Left forelimb (tissue), 1 donor: ENCODE measurements around the gene PTPRD.

ENCODE experiments used
- DNase-seq: peaks from one replicate; pipeline ENCODE4 v3.0.0-alpha.2; 2018; ENCODE audit warnings: low spot score

The PTPRD gene

GRCh38 chr9:8680157-8680556 lies 1932.6 kb downstream of the PTPRD start:
- DNase-seq = no peak

GRCh38 chr9:8679371-8679822 lies 1933.4 kb downstream of the PTPRD start:
- DNase-seq = no peak

GRCh38 chr9:8677741-8678140 lies 1935.1 kb downstream of the PTPRD start:
- DNase-seq = no peak

- no peak for DNase-seq
Measured at GRCh38 chr9:8674536-8674935, 1938.3 kb downstream of the PTPRD start.

- no peak for DNase-seq
Measured at GRCh38 chr9:8673830-8674229, 1939.0 kb downstream of the PTPRD start.

- DNase-seq = no peak
Measured at GRCh38 chr9:8670751-8671150, 1942.1 kb downstream of the PTPRD start.

- no peak for DNase-seq
Measured at GRCh38 chr9:8668751-8669150, 1944.1 kb downstream of the PTPRD start.

- DNase-seq = no peak
Measured at GRCh38 chr9:8668231-8668630, 1944.6 kb downstream of the PTPRD start.

- DNase-seq = no peak
Measured at GRCh38 chr9:8666060-8666459, 1946.7 kb downstream of the PTPRD start.

- peak; percentile 74 for DNase-seq
Measured at GRCh38 chr9:8660383-8660782, 1952.4 kb downstream of the PTPRD start.

GRCh38 chr9:8659108-8659507 lies 1953.7 kb downstream of the PTPRD start:
- no peak for DNase-seq

- no peak for DNase-seq
Measured at GRCh38 chr9:8655071-8655470, 1957.7 kb downstream of the PTPRD start.

- DNase-seq = no peak
Measured at GRCh38 chr9:8653855-8654254, 1958.9 kb downstream of the PTPRD start.

- no peak for DNase-seq
Measured at GRCh38 chr9:8653111-8653510, 1959.7 kb downstream of the PTPRD start.

- DNase-seq = no peak
Measured at GRCh38 chr9:8652255-8652654, 1960.5 kb downstream of the PTPRD start.

GRCh38 chr9:8651846-8652215 lies 1961.0 kb downstream of the PTPRD start:
- DNase-seq = no peak

- no peak for DNase-seq
Measured at GRCh38 chr9:8651070-8651845, 1961.5 kb downstream of the PTPRD start.

GRCh38 chr9:8649807-8650206 lies 1963.0 kb downstream of the PTPRD start:
- no peak for DNase-seq

- no peak for DNase-seq
Measured at GRCh38 chr9:8649160-8649559, 1963.6 kb downstream of the PTPRD start.

- DNase-seq = no peak
Measured at GRCh38 chr9:8648271-8648845, 1964.4 kb downstream of the PTPRD start.

GRCh38 chr9:8647824-8648223 lies 1965.0 kb downstream of the PTPRD start:
- no peak for DNase-seq

GRCh38 chr9:8644571-8644970 lies 1968.2 kb downstream of the PTPRD start:
- DNase-seq = no peak

- no peak for DNase-seq
Measured at GRCh38 chr9:8643896-8644295, 1968.9 kb downstream of the PTPRD start.

- no peak for DNase-seq
Measured at GRCh38 chr9:8643464-8643863, 1969.3 kb downstream of the PTPRD start.
